Stimulated activated CD4-positive, alpha-beta T cell treated with anti-CD3 and anti-CD28 coated beads, TNF-alpha, amount 100 ng/mL, for 4 hours (primary cell): ENCODE results near the gene OCA2.
"Not testable (repeated sequence)": the region's sequence is repeated elsewhere in the genome, so short reads cannot be mapped to it uniquely, and the experiment has no call there.

Source experiments
- DNase-seq, 3 experiments: peaks; one replicate each; pipeline ENCODE4 v3.0.0-alpha.2; 2020; ENCODE audit warnings: low read depth in 3 of 3

Gene OCA2

GRCh38 chr15:28023933-28024888, 74.9 kb downstream of the OCA2 start:
- no peak for DNase-seq

- DNase-seq = no peak
These were observed 75.7 kb downstream of the OCA2 start for GRCh38 chr15:28023422-28023821.

GRCh38 chr15:28022961-28023360, 76.2 kb downstream of the OCA2 start:
- DNase-seq = no peak

- DNase-seq = no peak
These were observed 76.9 kb downstream of the OCA2 start for GRCh38 chr15:28022181-28022580.

GRCh38 chr15:28021281-28022039, 77.7 kb downstream of the OCA2 start:
- no peak for DNase-seq

GRCh38 chr15:28020644-28021043, 78.5 kb downstream of the OCA2 start:
- DNase-seq = no peak

- no peak for DNase-seq
These were observed 79.4 kb downstream of the OCA2 start for GRCh38 chr15:28019594-28020309.

- DNase-seq = no peak
These were observed 80.6 kb downstream of the OCA2 start for GRCh38 chr15:28018291-28019044.

GRCh38 chr15:28017423-28017924, 81.6 kb downstream of the OCA2 start:
- no peak for DNase-seq

- no peak for DNase-seq
These were observed 83.3 kb downstream of the OCA2 start for GRCh38 chr15:28015855-28016254.

GRCh38 chr15:28014623-28015200, 84.4 kb downstream of the OCA2 start:
- DNase-seq = no peak

GRCh38 chr15:28013976-28014375, 85.1 kb downstream of the OCA2 start:
- DNase-seq = no peak

GRCh38 chr15:28013480-28013879, 85.6 kb downstream of the OCA2 start:
- DNase-seq = no peak

GRCh38 chr15:28012231-28012630, 86.9 kb downstream of the OCA2 start:
- DNase-seq = no peak

GRCh38 chr15:28008175-28008574, 90.9 kb downstream of the OCA2 start:
- not testable (repeated sequence) for DNase-seq

GRCh38 chr15:28006116-28006905, 92.8 kb downstream of the OCA2 start:
- no peak for DNase-seq

- no peak for DNase-seq
These were observed 94.0 kb downstream of the OCA2 start for GRCh38 chr15:28005004-28005527.

- DNase-seq = no peak
These were observed 94.7 kb downstream of the OCA2 start for GRCh38 chr15:28004143-28005003.
